HEK293 (cell line): ENCODE data around the gene FAM149B1.
"Not testable (repeated sequence)": the region's sequence is repeated elsewhere in the genome, so short reads cannot be mapped to it uniquely, and the experiment has no call there.

Experiments
- CTCF ChIA-PET: fragments of 350-600 bp; formaldehyde crosslinking; extraction: SDS; loops from one replicate; lab custom pipeline; 2021; ENCODE audit warnings: antibody characterized with exemption; lab: Yijun Ruan, JAX
- POLR2A ChIA-PET: fragments of 300-600 bp; formaldehyde crosslinking; extraction: SDS; loops from one replicate; lab custom pipeline; 2020; ENCODE audit warnings: antibody characterized with exemption, inconsistent platforms; lab: Yijun Ruan, JAX
- H3K27ac ChIP-seq: fragments of 200-500 bp; sonication (Bioruptor generic); 2 replicates; pipeline ENCODE4 v1.5.1; 2014; ENCODE audit warnings: low read depth, low read length, control low read depth, inconsistent platforms; ENCODE audit errors: extremely low read depth
- H3K36me3 ChIP-seq, 2 experiments: fragments of 200-500 bp in 1 of 2; sonication (Bioruptor generic) in 1 of 2; 1 replicate in 1 of 2; 2 replicates in 1 of 2; pipeline ENCODE4 v1.5.1; 2014 to 2017; ENCODE audit warnings: inconsistent platforms in 2 of 2, low read length in 2 of 2; ENCODE audit not compliant: control insufficient read depth in 2 of 2, insufficient read depth in 1 of 2
- H3K4me1 ChIP-seq: fragments of 200-500 bp; sonication (Bioruptor generic); 2 replicates; pipeline ENCODE4 v1.5.1; 2014; ENCODE audit warnings: mild to moderate bottlenecking, low read length, inconsistent platforms; ENCODE audit not compliant: control insufficient read depth, insufficient read depth
- H3K4me3 ChIP-seq: 2 replicates; pipeline ENCODE4 v1.5.1; 2011; ENCODE audit warnings: low read depth, mild to moderate bottlenecking, control low read depth, low read length, moderate library complexity
- H3K9me3 ChIP-seq: fragments of 200-500 bp; sonication (Bioruptor generic); 2 replicates; pipeline ENCODE4 v1.5.1; 2014; ENCODE audit warnings: low read depth, low read length, inconsistent platforms; ENCODE audit not compliant: control insufficient read depth, insufficient read depth
- HOXC10 ChIP-seq: sonication (generic); formaldehyde crosslinking; IDR thresholded peaks from 2 replicates; pipeline ENCODE4 v1.8.1; 2023; ENCODE audit warnings: mild to moderate bottlenecking, missing genetic modification reagents
- KLF16 ChIP-seq: fragments of 450-650 bp; formaldehyde crosslinking; IDR thresholded peaks from 2 replicates; pipeline ENCODE4 v1.5.1; 2017; ENCODE audit warnings: missing biosample characterization, missing genetic modification characterization
- MEIS1 ChIP-seq: sonication (generic); formaldehyde crosslinking; IDR thresholded peaks from 2 replicates; pipeline ENCODE4 v1.8.1; 2022; ENCODE audit warnings: missing genetic modification reagents, mild to moderate bottlenecking, borderline replicate concordance
- MYNN ChIP-seq: fragments of 450-650 bp; formaldehyde crosslinking; IDR thresholded peaks from 2 replicates; pipeline ENCODE4 v1.5.1; 2016; ENCODE audit warnings: missing biosample characterization, missing genetic modification characterization, borderline replicate concordance
- SCRT1 ChIP-seq: fragments of 450-650 bp; formaldehyde crosslinking; IDR thresholded peaks from 2 replicates; pipeline ENCODE4 v1.5.1; 2016; ENCODE audit warnings: missing biosample characterization, missing genetic modification characterization, borderline replicate concordance
- SCRT2 ChIP-seq: fragments of 450-650 bp; formaldehyde crosslinking; IDR thresholded peaks from 2 replicates; pipeline ENCODE4 v1.5.1; 2016; ENCODE audit warnings: missing biosample characterization, missing genetic modification characterization
- TCF7L2 ChIP-seq: IDR thresholded peaks from 2 replicates; pipeline ENCODE4 v1.6.1; 2011; ENCODE audit warnings: low read depth, mild to moderate bottlenecking, inconsistent platforms, low read length, moderate library complexity, borderline replicate concordance
- ZFP41 ChIP-seq: fragments of 450-650 bp; formaldehyde crosslinking; IDR thresholded peaks from 2 replicates; pipeline ENCODE4 v1.5.1; 2016; ENCODE audit warnings: missing biosample characterization, missing genetic modification characterization, borderline replicate concordance
- ZNF138 ChIP-seq: fragments of 450-650 bp; formaldehyde crosslinking; IDR thresholded peaks from 2 replicates; pipeline ENCODE4 v1.5.1; 2016; ENCODE audit warnings: missing biosample characterization, missing genetic modification characterization, borderline replicate concordance
- ZNF146 ChIP-seq: fragments of 450-650 bp; formaldehyde crosslinking; IDR thresholded peaks from 2 replicates; pipeline ENCODE4 v1.5.1; 2016; ENCODE audit warnings: missing biosample characterization, missing genetic modification characterization
- ZNF148 ChIP-seq: fragments of 450-650 bp; formaldehyde crosslinking; IDR thresholded peaks from 2 replicates; pipeline ENCODE4 v1.5.0; 2017; ENCODE audit warnings: missing biosample characterization, missing genetic modification characterization, borderline replicate concordance
- ZNF175 ChIP-seq: fragments of 450-650 bp; formaldehyde crosslinking; IDR thresholded peaks from 2 replicates; pipeline ENCODE4 v1.5.1; 2016; ENCODE audit warnings: missing biosample characterization, missing genetic modification characterization
- ZNF184 ChIP-seq: fragments of 450-650 bp; IDR thresholded peaks from 2 replicates; pipeline ENCODE4 v1.5.1; 2018; ENCODE audit warnings: missing biosample characterization, mild to moderate bottlenecking, missing genetic modification characterization
- ZNF211 ChIP-seq: fragments of 450-650 bp; formaldehyde crosslinking; IDR thresholded peaks from 2 replicates; pipeline ENCODE4 v1.5.1; 2016; ENCODE audit warnings: low read depth, missing biosample characterization, missing genetic modification characterization
- ZNF24 ChIP-seq: fragments of 450-650 bp; formaldehyde crosslinking; IDR thresholded peaks from 2 replicates; pipeline ENCODE4 v1.5.1; 2016; ENCODE audit warnings: missing biosample characterization, missing genetic modification characterization
- ZNF37A ChIP-seq: fragments of 450-650 bp; IDR thresholded peaks from 2 replicates; pipeline ENCODE4 v1.5.1; 2018; ENCODE audit warnings: missing biosample characterization, missing genetic modification characterization
- ZNF416 ChIP-seq: fragments of 450-650 bp; formaldehyde crosslinking; IDR thresholded peaks from 2 replicates; pipeline ENCODE4 v1.5.1; 2016; ENCODE audit warnings: missing biosample characterization, missing genetic modification characterization
- ZNF571 ChIP-seq: fragments of 450-650 bp; formaldehyde crosslinking; IDR thresholded peaks from 2 replicates; pipeline ENCODE4 v1.5.0; 2017; ENCODE audit warnings: missing biosample characterization, missing genetic modification characterization
- ZNF621 ChIP-seq: fragments of 450-650 bp; formaldehyde crosslinking; IDR thresholded peaks from 2 replicates; pipeline ENCODE4 v1.5.1; 2017; ENCODE audit warnings: missing biosample characterization, missing genetic modification characterization
- ZNF76 ChIP-seq: fragments of 450-650 bp; formaldehyde crosslinking; IDR thresholded peaks from 2 replicates; pipeline ENCODE4; 2016; ENCODE audit warnings: low read depth, missing biosample characterization, missing genetic modification characterization, borderline replicate concordance
- ZNF792 ChIP-seq: fragments of 450-650 bp; formaldehyde crosslinking; IDR thresholded peaks from 2 replicates; pipeline ENCODE4 v1.5.1; 2016; ENCODE audit warnings: missing biosample characterization, missing genetic modification characterization
- ZXDB ChIP-seq: fragments of 450-650 bp; formaldehyde crosslinking; IDR thresholded peaks from 2 replicates; pipeline ENCODE4 v1.5.1; 2016; ENCODE audit warnings: missing biosample characterization, missing genetic modification characterization

FAM149B1 gene

GRCh38 chr10:73150633-73151413 lies 17.1 kb upstream of the FAM149B1 start:
- TF ChIP-seq SCRT2 (tag by site-specific recombination) (peak; percentile 89), ZNF146 (tag by site-specific recombination) (peak; percentile 97), SCRT1 (peak; percentile 85), ZNF184 (tag by site-specific recombination) (peak; percentile 65; the same call in 1 of the 2 replicates)
- TF ChIP-seq, all 188 proteins: peak for 4; not testable (repeated sequence) for 184
- H3K4me1 ChIP-seq, H3K27ac ChIP-seq, H3K9me3 ChIP-seq, POLR2A ChIA-PET, CTCF ChIA-PET, H3K4me3 ChIP-seq: not testable (repeated sequence)
- H3K36me3 ChIP-seq = peaks cover 67 to 72% of the 10 kb centered on the region in 2 experiments

DNA sequence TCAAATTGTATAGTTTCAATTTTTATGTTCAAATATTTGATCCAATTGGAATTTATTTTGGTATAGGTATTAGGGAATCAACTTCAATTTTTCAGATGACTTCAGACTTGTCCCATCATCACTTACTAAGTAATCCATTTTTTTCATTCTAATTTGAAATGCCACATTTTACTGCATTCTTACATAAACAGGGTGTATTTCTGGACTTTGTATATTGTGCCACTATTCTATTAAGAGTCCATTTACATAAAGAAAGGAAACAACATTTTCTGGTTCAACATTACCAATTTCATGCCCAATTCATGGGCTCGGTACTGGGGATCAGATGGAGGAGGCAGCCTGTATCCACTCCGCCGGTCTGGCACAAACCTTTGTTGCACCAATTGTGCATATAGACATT lies 15.9 kb upstream of the FAM149B1 start:
- no peak for TF ChIP-seq ZNF37A (tag by site-specific recombination)
- no peak for TF ChIP-seq MEIS1 (CRISPR knock-in tag)
- TF ChIP-seq ZNF571 (tag by site-specific recombination) = no peak
- no peak for TF ChIP-seq ZNF24 (tag by site-specific recombination)
- TF ChIP-seq TCF7L2 = no peak
- TF ChIP-seq MYNN (tag by site-specific recombination) = no peak
- no peak for TF ChIP-seq KLF16 (tag by site-specific recombination)
- Histone ChIP-seq H3K4me3 (no peak overlapping the region), H3K9me3 (no peaks in the 10 kb centered on the region), H3K4me1 (no peaks in the 10 kb centered on the region), H3K27ac (no peak overlapping the region), H3K36me3 (peaks cover 66 to 73% of the 10 kb centered on the region in 2 experiments)
- ChIA-PET CTCF (interaction anchor here (1.1 kb wide), 1 partner anchor 16 kb away, joined by 3 read pairs; no protein-coding TSS in a partner anchor), POLR2A (no interaction called here)

DNA sequence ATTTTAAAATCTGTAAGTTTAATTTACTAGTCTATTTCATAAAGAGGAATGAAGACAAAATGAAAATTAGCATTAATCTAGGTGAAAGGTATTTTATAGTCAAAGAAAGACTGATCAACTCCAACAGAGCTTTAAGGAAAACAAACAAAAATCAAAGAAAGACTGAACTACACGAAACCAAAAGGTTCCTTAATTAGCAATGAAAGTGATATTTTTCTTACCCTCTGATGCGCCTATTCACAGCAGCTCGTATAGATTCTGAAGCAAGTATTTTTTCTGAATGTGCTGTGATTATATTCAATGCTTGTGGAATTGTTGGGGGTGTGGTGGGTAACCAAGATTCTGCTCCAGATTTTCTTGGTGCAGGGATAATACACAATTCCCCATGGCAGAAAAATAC lies 11.9 kb upstream of the FAM149B1 start:
- H3K4me3 ChIP-seq = no peak overlapping the region
- no peaks in the 10 kb centered on the region for H3K9me3 ChIP-seq
- TF ChIP-seq ZFP41 (tag by site-specific recombination) (no peak), ZNF416 (tag by site-specific recombination) (no peak), ZNF792 (tag by site-specific recombination) (no peak), HOXC10 (CRISPR knock-in tag) (no peak), ZNF138 (tag by site-specific recombination) (no peak), ZNF148 (tag by site-specific recombination) (no peak), ZXDB (tag by site-specific recombination) (no peak), ZNF621 (tag by site-specific recombination) (no peak), ZNF211 (tag by site-specific recombination) (no peak), ZNF175 (tag by site-specific recombination) (no peak), ZNF76 (no peak)
- peaks cover 59 to 71% of the 10 kb centered on the region in 2 experiments for H3K36me3 ChIP-seq
- CTCF ChIA-PET = interaction anchor here (0.6 to 0.7 kb wide), 2 partner anchors 13 to 260 kb away, joined by 3 to 5 read pairs; no protein-coding TSS in a partner anchor
- POLR2A ChIA-PET = no interaction called here
- H3K27ac ChIP-seq = no peak overlapping the region
- H3K4me1 ChIP-seq = no peaks in the 10 kb centered on the region
